ENCODE data around the gene HDHD2. TPM values are rescaled to one million over a fixed set of nuclear protein-coding genes. Genes with fewer than 3 reads are reported as not detected.
A peak's percentile ranks its signal among the peaks of the same experiment; 100 is the strongest.

Gene HDHD2
- total and polyA plus RNA-seq, 2 of the 13 experiments (the other 11 are each of a cell fraction or from before 2014, with no cell fraction given), result 10.2 to 34.7 TPM

GRCh38 chr18:47175898-47176575, 25.7 kb upstream of the HDHD2 start, which contains the start of gene IER3IP1 (continued):
- TF ChIP-seq HNF1A (IDR thresholded peaks at IDR 0.05; ENCODE audit: low read depth) (no peak), HNF1A (CRISPR knock-in tag; IDR thresholded peaks at IDR 0.05; ENCODE audit: borderline replicate concordance) (peak; percentile 41; the same call in 1 of the 2 replicates), RFXAP (CRISPR knock-in tag; IDR thresholded peaks at IDR 0.05; ENCODE audit: borderline replicate concordance) (peak; percentile 66; the same call in 1 of the 2 replicates), SMAD1 (CRISPR knock-in tag; IDR thresholded peaks at IDR 0.05; ENCODE audit: borderline replicate concordance, low read depth) (no peak), SRSF1 (optimal IDR thresholded peaks at IDR 0.05; ENCODE audit: low read depth, low read length) (no peak), STAT6 (CRISPR knock-in tag; IDR thresholded peaks at IDR 0.05; ENCODE audit: borderline replicate concordance) (no peak), KLF12 (CRISPR knock-in tag; IDR thresholded peaks at IDR 0.05; ENCODE audit: borderline replicate concordance) (0 out of 2 replicates have a peak, but pooled peaks have one; percentile 48), AKNA (CRISPR knock-in tag; IDR thresholded peaks at IDR 0.05; ENCODE audit: borderline replicate concordance) (0 out of 2 replicates have a peak, but pooled peaks have one; percentile 20), SRY (CRISPR knock-in tag; IDR thresholded peaks at IDR 0.05) (peak; percentile 54; the same call in 1 of the 2 replicates), ZNF138 (CRISPR knock-in tag; IDR thresholded peaks at IDR 0.05; ENCODE audit: low read depth) (no peak), ZZZ3 (CRISPR knock-in tag; IDR thresholded peaks at IDR 0.05; ENCODE audit: borderline replicate concordance) (peak; percentile 90; the same call in 1 of the 2 replicates), ZBTB26 (CRISPR knock-in tag; IDR thresholded peaks at IDR 0.05; ENCODE audit: borderline replicate concordance) (0 out of 2 replicates have a peak, but pooled peaks have one; percentile 41), ZNF772 (CRISPR knock-in tag; IDR thresholded peaks at IDR 0.05) (peak; percentile 44; the same call in 1 of the 2 replicates), ZNF577 (CRISPR knock-in tag; IDR thresholded peaks at IDR 0.05; ENCODE audit: borderline replicate concordance, low read depth) (no peak)
